ENCODE measurements around the gene DISC1. TPM values are rescaled to one million over a fixed set of nuclear protein-coding genes. Genes with fewer than 3 reads are reported as not detected.

The DISC1 gene
- total and polyA plus RNA-seq, 12 donors = 1.0 to 21.0 (median 9.7) TPM

GRCh38 chr1:231682779-231683178, 56.2 kb downstream of the DISC1 start:
- no peaks in the 10 kb centered on the region for H3K9me3 ChIP-seq (replicated peaks in 1 of 3)
- DNase-seq = no peak
- intact Hi-C loops (cut with DNase I) = no loop called here
- 74 to 79% (median 76%) methylated on average over 3 of the region's 3 CpGs for WGBS, 4 donors
- H3K36me3 ChIP-seq (replicated peaks in 1 of 2) = no peaks in the 10 kb centered on the region
- H3K4me3 ChIP-seq = no peak overlapping the region
- no peak for TF ChIP-seq CTCF (IDR thresholded peaks at IDR 0.05)
- no peak for TF ChIP-seq POLR2A (IDR thresholded peaks at IDR 0.05)
- H3K27me3 ChIP-seq = no peaks in the 10 kb centered on the region
- no peaks in the 10 kb centered on the region for H3K4me1 ChIP-seq (replicated peaks in 1 of 2)
- no peak overlapping the region for H3K27ac ChIP-seq

- no peak for DNase-seq
- Histone ChIP-seq H3K9me3 (replicated peaks in 1 of 3) (no peaks in the 10 kb centered on the region), H3K4me1 (replicated peaks in 1 of 2) (no peaks in the 10 kb centered on the region), H3K36me3 (replicated peaks in 1 of 2) (no peaks in the 10 kb centered on the region), H3K27me3 (no peaks in the 10 kb centered on the region), H3K27ac (no peak overlapping the region), H3K4me3 (no peak overlapping the region)
- intact Hi-C loops (cut with DNase I) = no loop called here
- TF ChIP-seq POLR2A (IDR thresholded peaks at IDR 0.05) (no peak), CTCF (IDR thresholded peaks at IDR 0.05) (no peak)
- WGBS, 4 donors = 88 to 94% (median 94%) methylated on average over 7 of the region's 7 CpGs
Observed at GRCh38 chr1:231683439-231684165, 57.0 kb downstream of the DISC1 start.

- Histone ChIP-seq H3K4me3 (no peak overlapping the region), H3K4me1 (replicated peaks in 1 of 2) (no peaks in the 10 kb centered on the region), H3K9me3 (replicated peaks in 1 of 3) (no peaks in the 10 kb centered on the region), H3K27ac (no peak overlapping the region), H3K27me3 (no peaks in the 10 kb centered on the region), H3K36me3 (replicated peaks in 1 of 2) (no peaks in the 10 kb centered on the region)
- WGBS, 4 donors = 84 to 88% (median 86%) methylated on average over 14 to 15 of the region's 15 CpGs
- TF ChIP-seq CTCF (IDR thresholded peaks at IDR 0.05) (no peak), POLR2A (IDR thresholded peaks at IDR 0.05) (no peak)
- DNase-seq = no peak
- intact Hi-C loops (cut with DNase I) = no loop called here
Observed at GRCh38 chr1:231684356-231685244, 58.0 kb downstream of the DISC1 start.

- H3K4me3 ChIP-seq = no peak overlapping the region
- H3K36me3 ChIP-seq (replicated peaks in 1 of 2) = no peaks in the 10 kb centered on the region
- no peak overlapping the region for H3K27ac ChIP-seq
- DNase-seq = no peak
- H3K9me3 ChIP-seq (replicated peaks in 1 of 3) = no peaks in the 10 kb centered on the region
- H3K4me1 ChIP-seq (replicated peaks in 1 of 2) = peaks cover 0 to 10% of the 10 kb centered on the region in 2 donors
- TF ChIP-seq CTCF (IDR thresholded peaks at IDR 0.05) = no peak
- intact Hi-C loops (cut with DNase I) = no loop called here
- no peaks in the 10 kb centered on the region for H3K27me3 ChIP-seq
- WGBS, 4 donors = 94 to 100% (median 95%) methylated on average over 3 to 4 of the region's 4 CpGs
Observed at GRCh38 chr1:231686384-231686783, 59.8 kb downstream of the DISC1 start.
